Bronchus fibroblast of lung (primary cell): Measurements from ENCODE around the gene SHCBP1L. TPM values are rescaled to one million over a fixed set of nuclear protein-coding genes. Genes with fewer than 3 reads are reported as not detected.

Experiments
- total RNA-seq: library from RNA; depleted of rRNA; stranded (reverse); fragments of >200 nt; gene quantifications from 2 replicates; pipeline ENCODE4 v1.2.3, GENCODE V29; 2015

SHCBP1L gene
- total RNA-seq, result not detected in 2 replicates

DNA sequence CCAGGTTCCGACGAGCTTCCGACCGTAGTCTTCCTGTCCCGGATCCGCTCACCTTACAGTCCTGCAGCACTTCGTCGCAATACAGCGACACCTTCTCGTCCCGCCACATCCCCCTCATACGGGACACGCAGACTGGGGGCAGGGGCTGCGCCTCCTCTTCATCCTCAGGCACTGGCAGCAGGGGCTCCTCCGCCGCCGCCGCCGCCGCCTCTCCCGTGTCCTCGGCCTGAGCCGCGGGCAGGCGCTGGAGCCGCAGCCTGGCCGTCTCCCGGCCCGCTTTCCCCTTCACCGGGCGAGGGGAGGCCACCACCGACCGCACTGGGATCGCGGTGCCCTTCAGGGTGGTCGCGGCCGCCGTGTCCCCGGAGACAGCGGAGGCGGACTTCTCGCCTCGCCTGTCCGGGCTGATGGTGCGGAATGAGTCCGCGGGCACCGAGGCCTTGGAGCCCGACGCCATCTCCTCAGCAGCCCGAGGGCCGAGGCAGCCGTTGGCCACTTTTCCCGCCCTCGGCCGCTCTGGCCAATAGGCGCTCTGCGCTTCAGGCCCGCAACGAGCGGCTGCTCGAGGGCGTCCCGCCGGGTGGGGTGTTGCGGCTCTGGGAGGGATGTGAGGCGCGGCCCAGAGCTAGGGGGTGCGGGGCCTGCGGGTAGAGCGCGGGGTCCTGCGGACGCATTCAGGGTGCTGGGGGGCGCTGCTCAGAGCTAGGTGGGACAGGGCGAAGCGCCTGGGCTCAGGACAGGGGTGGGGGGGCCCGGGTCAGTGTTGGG lies at the start of gene SHCBP1L:
Gene SHCBP1L (minus strand): TSS at position 490 of the 768 bp plus-strand sequence. CDS start 33 bp downstream, at position 457.

Other genes with a start within 250 kb of the SHCBP1L start
- 0.15 and 0.67 TPM in 2 replicates for gene NPL, start 163.4 kb downstream of the SHCBP1L start, total RNA-seq
- 107 and 116 TPM in 2 replicates for gene DHX9, start 113.8 kb downstream of the SHCBP1L start, total RNA-seq
- 101 and 120 TPM in 2 replicates for gene LAMC1, start 70.3 kb upstream of the SHCBP1L start, total RNA-seq
- 1.8 and 2.2 TPM in 2 replicates for gene LAMC2, start 233.1 kb upstream of the SHCBP1L start, total RNA-seq